HEK293 (cell line): ENCODE results near the gene MYH6.

Experiments used
- CTCF ChIA-PET: fragments of 350-600 bp; formaldehyde crosslinking; extraction: SDS; loops from one replicate; lab custom pipeline; 2021; ENCODE audit warnings: antibody characterized with exemption; lab: Yijun Ruan, JAX
- POLR2A ChIA-PET: fragments of 300-600 bp; formaldehyde crosslinking; extraction: SDS; loops from one replicate; lab custom pipeline; 2020; ENCODE audit warnings: antibody characterized with exemption, inconsistent platforms; lab: Yijun Ruan, JAX
- H3K27ac ChIP-seq: fragments of 200-500 bp; sonication (Bioruptor generic); 2 replicates; pipeline ENCODE4 v1.5.1; 2014; ENCODE audit warnings: low read depth, low read length, control low read depth, inconsistent platforms; ENCODE audit errors: extremely low read depth
- H3K36me3 ChIP-seq, 2 experiments: fragments of 200-500 bp in 1 of 2; sonication (Bioruptor generic) in 1 of 2; 1 replicate in 1 of 2; 2 replicates in 1 of 2; pipeline ENCODE4 v1.5.1; 2014 to 2017; ENCODE audit warnings: inconsistent platforms in 2 of 2, low read length in 2 of 2; ENCODE audit not compliant: control insufficient read depth in 2 of 2, insufficient read depth in 1 of 2
- H3K4me1 ChIP-seq: fragments of 200-500 bp; sonication (Bioruptor generic); 2 replicates; pipeline ENCODE4 v1.5.1; 2014; ENCODE audit warnings: mild to moderate bottlenecking, low read length, inconsistent platforms; ENCODE audit not compliant: control insufficient read depth, insufficient read depth
- H3K4me3 ChIP-seq: 2 replicates; pipeline ENCODE4 v1.5.1; 2011; ENCODE audit warnings: low read depth, mild to moderate bottlenecking, control low read depth, low read length, moderate library complexity
- H3K9me3 ChIP-seq: fragments of 200-500 bp; sonication (Bioruptor generic); 2 replicates; pipeline ENCODE4 v1.5.1; 2014; ENCODE audit warnings: low read depth, low read length, inconsistent platforms; ENCODE audit not compliant: control insufficient read depth, insufficient read depth
- BCL11A ChIP-seq: fragments of 450-650 bp; formaldehyde crosslinking; IDR thresholded peaks from 2 replicates; pipeline ENCODE4 v1.5.1; 2016; ENCODE audit warnings: low read depth, missing biosample characterization, missing genetic modification characterization
- GLIS2 ChIP-seq: fragments of 450-650 bp; formaldehyde crosslinking; IDR thresholded peaks from 2 replicates; pipeline ENCODE4 v1.5.1; 2016; ENCODE audit warnings: missing biosample characterization, missing genetic modification characterization
- OVOL3 ChIP-seq: fragments of 450-650 bp; formaldehyde crosslinking; IDR thresholded peaks from 2 replicates; pipeline ENCODE4 v1.5.1; 2016; ENCODE audit warnings: missing biosample characterization, missing genetic modification characterization
- YY2 ChIP-seq: fragments of 450-650 bp; formaldehyde crosslinking; IDR thresholded peaks from 2 replicates; pipeline ENCODE4 v1.5.1; 2016; ENCODE audit warnings: missing biosample characterization, missing genetic modification characterization
- ZBTB17 ChIP-seq: fragments of 450-650 bp; formaldehyde crosslinking; IDR thresholded peaks from 2 replicates; pipeline ENCODE4 v1.5.1; 2016; ENCODE audit warnings: missing biosample characterization, missing genetic modification characterization
- ZEB2 ChIP-seq: fragments of 450-650 bp; formaldehyde crosslinking; IDR thresholded peaks from 2 replicates; pipeline ENCODE4 v1.5.1; 2016; ENCODE audit warnings: missing biosample characterization, missing genetic modification characterization
- ZNF133 ChIP-seq: fragments of 450-650 bp; formaldehyde crosslinking; IDR thresholded peaks from 2 replicates; pipeline ENCODE4 v1.5.1; 2016; ENCODE audit warnings: missing biosample characterization, missing genetic modification characterization
- ZNF146 ChIP-seq: fragments of 450-650 bp; formaldehyde crosslinking; IDR thresholded peaks from 2 replicates; pipeline ENCODE4 v1.5.1; 2016; ENCODE audit warnings: missing biosample characterization, missing genetic modification characterization
- ZNF184 ChIP-seq: fragments of 450-650 bp; IDR thresholded peaks from 2 replicates; pipeline ENCODE4 v1.5.1; 2018; ENCODE audit warnings: missing biosample characterization, mild to moderate bottlenecking, missing genetic modification characterization
- ZNF2 ChIP-seq: fragments of 450-650 bp; formaldehyde crosslinking; IDR thresholded peaks from 2 replicates; pipeline ENCODE4 v1.5.1; 2016; ENCODE audit warnings: missing biosample characterization, missing genetic modification characterization
- ZNF26 ChIP-seq: fragments of 450-650 bp; formaldehyde crosslinking; IDR thresholded peaks from 2 replicates; pipeline ENCODE4 v1.5.1; 2016; ENCODE audit warnings: missing biosample characterization, missing genetic modification characterization
- ZNF366 ChIP-seq: fragments of 450-650 bp; formaldehyde crosslinking; conservative IDR thresholded peaks from 2 replicates; pipeline ENCODE4 v1.5.1; 2016; ENCODE audit warnings: missing biosample characterization, missing genetic modification characterization
- ZNF433 ChIP-seq: fragments of 450-650 bp; formaldehyde crosslinking; IDR thresholded peaks from 2 replicates; pipeline ENCODE4 v1.5.1; 2016; ENCODE audit warnings: missing biosample characterization, missing genetic modification characterization, low read depth
- ZNF561 ChIP-seq: fragments of 450-650 bp; IDR thresholded peaks from 2 replicates; pipeline ENCODE4 v1.5.1; 2018; ENCODE audit warnings: missing biosample characterization, missing genetic modification characterization, borderline replicate concordance
- ZNF585B ChIP-seq: fragments of 450-650 bp; formaldehyde crosslinking; IDR thresholded peaks from 2 replicates; pipeline ENCODE4 v1.5.1; 2016; ENCODE audit warnings: missing biosample characterization, missing genetic modification characterization
- ZNF664 ChIP-seq: fragments of 450-650 bp; formaldehyde crosslinking; IDR thresholded peaks from 2 replicates; pipeline ENCODE4 v1.5.1; 2016; ENCODE audit warnings: missing biosample characterization, missing genetic modification characterization
- ZNF670 ChIP-seq: fragments of 450-650 bp; formaldehyde crosslinking; IDR thresholded peaks from 2 replicates; pipeline ENCODE4 v1.5.1; 2016; ENCODE audit warnings: missing biosample characterization, missing genetic modification characterization, low read depth
- ZNF692 ChIP-seq: fragments of 450-650 bp; formaldehyde crosslinking; IDR thresholded peaks from 2 replicates; pipeline ENCODE4 v1.5.1; 2016; ENCODE audit warnings: missing biosample characterization, missing genetic modification characterization
- ZNF776 ChIP-seq: fragments of 450-650 bp; formaldehyde crosslinking; IDR thresholded peaks from 2 replicates; pipeline ENCODE4 v1.5.0; 2017; ENCODE audit warnings: missing biosample characterization, missing genetic modification characterization, borderline replicate concordance
- ZNF830 ChIP-seq: fragments of 450-650 bp; IDR thresholded peaks from 2 replicates; pipeline ENCODE4 v1.5.0; 2018; ENCODE audit warnings: missing biosample characterization, missing genetic modification characterization, low read depth, mild to moderate bottlenecking, moderate library complexity
- TF ChIP-seq, protein P1 (sequence below): fragments of 450-650 bp; formaldehyde crosslinking; IDR thresholded peaks from 2 replicates; pipeline ENCODE4 v1.5.1; 2017; ENCODE audit warnings: missing biosample characterization, missing genetic modification characterization
- TF ChIP-seq, protein P2 (sequence below): fragments of 450-650 bp; formaldehyde crosslinking; IDR thresholded peaks from 2 replicates; pipeline ENCODE4 v1.5.1; 2017; ENCODE audit warnings: missing biosample characterization, mild to moderate bottlenecking, missing genetic modification characterization, moderate library complexity
- TF ChIP-seq, protein P3 (sequence below): fragments of 450-650 bp; formaldehyde crosslinking; IDR thresholded peaks from 2 replicates; pipeline ENCODE4 v1.5.1; 2016; ENCODE audit warnings: missing biosample characterization, missing genetic modification characterization

Gene MYH6

GRCh38 chr14:23377573-23378563 lies 30.2 kb downstream of the MYH6 start:
- CTCF ChIA-PET: interaction anchor here (0.7 to 0.9 kb wide), 3 partner anchors 25 to 92 kb away, joined by 4 read pairs; partner anchors contain the start of gene HOMEZ

GRCh38 chr14:23377198-23377550 lies 30.9 kb downstream of the MYH6 start:
- CTCF ChIA-PET: interaction anchor here (0.6 to 0.7 kb wide), 3 partner anchors 24 to 49 kb away, joined by 3 to 4 read pairs (median 4); no protein-coding TSS in a partner anchor
- Histone ChIP-seq H3K4me1 (no peaks in the 10 kb centered on the region), H3K9me3 (no peaks in the 10 kb centered on the region), H3K36me3 (no peaks in the 10 kb centered on the region), H3K4me3 (no peak overlapping the region), H3K27ac (no peak overlapping the region)
- POLR2A ChIA-PET: no interaction called here
- TF ChIP-seq ZNF670 (tag by site-specific recombination): no peak
- TF ChIP-seq BCL11A: no peak
- TF ChIP-seq, protein P1, sequence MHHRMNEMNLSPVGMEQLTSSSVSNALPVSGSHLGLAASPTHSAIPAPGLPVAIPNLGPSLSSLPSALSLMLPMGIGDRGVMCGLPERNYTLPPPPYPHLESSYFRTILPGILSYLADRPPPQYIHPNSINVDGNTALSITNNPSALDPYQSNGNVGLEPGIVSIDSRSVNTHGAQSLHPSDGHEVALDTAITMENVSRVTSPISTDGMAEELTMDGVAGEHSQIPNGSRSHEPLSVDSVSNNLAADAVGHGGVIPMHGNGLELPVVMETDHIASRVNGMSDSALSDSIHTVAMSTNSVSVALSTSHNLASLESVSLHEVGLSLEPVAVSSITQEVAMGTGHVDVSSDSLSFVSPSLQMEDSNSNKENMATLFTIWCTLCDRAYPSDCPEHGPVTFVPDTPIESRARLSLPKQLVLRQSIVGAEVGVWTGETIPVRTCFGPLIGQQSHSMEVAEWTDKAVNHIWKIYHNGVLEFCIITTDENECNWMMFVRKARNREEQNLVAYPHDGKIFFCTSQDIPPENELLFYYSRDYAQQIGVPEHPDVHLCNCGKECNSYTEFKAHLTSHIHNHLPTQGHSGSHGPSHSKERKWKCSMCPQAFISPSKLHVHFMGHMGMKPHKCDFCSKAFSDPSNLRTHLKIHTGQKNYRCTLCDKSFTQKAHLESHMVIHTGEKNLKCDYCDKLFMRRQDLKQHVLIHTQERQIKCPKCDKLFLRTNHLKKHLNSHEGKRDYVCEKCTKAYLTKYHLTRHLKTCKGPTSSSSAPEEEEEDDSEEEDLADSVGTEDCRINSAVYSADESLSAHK (tag by site-specific recombination): no peak
- TF ChIP-seq ZNF664 (tag by site-specific recombination): no peak
- no peak for TF ChIP-seq ZNF776 (tag by site-specific recombination)
- TF ChIP-seq, protein P2, sequence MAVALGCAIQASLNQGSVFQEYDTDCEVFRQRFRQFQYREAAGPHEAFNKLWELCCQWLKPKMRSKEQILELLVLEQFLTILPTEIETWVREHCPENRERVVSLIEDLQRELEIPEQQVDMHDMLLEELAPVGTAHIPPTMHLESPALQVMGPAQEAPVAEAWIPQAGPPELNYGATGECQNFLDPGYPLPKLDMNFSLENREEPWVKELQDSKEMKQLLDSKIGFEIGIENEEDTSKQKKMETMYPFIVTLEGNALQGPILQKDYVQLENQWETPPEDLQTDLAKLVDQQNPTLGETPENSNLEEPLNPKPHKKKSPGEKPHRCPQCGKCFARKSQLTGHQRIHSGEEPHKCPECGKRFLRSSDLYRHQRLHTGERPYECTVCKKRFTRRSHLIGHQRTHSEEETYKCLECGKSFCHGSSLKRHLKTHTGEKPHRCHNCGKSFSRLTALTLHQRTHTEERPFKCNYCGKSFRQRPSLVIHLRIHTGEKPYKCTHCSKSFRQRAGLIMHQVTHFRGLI: no peak
- TF ChIP-seq ZEB2 (tag by site-specific recombination): no peak
- TF ChIP-seq, protein P3, sequence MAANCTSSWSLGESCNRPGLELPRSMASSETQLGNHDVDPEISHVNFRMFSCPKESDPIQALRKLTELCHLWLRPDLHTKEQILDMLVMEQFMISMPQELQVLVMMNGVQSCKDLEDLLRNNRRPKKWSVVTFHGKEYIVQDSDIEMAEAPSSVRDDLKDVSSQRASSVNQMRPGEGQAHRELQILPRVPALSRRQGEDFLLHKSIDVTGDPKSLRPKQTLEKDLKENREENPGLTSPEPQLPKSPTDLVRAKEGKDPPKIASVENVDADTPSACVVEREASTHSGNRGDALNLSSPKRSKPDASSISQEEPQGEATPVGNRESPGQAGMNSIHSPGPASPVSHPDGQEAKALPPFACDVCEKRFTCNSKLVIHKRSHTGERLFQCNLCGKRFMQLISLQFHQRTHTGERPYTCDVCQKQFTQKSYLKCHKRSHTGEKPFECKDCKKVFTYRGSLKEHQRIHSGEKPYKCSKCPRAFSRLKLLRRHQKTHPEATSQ (tag by site-specific recombination): no peak
- no peak for TF ChIP-seq ZNF830 (tag by site-specific recombination)
- TF ChIP-seq ZNF146 (tag by site-specific recombination): no peak
- no peak for TF ChIP-seq ZBTB17 (tag by site-specific recombination)
- TF ChIP-seq ZNF26 (tag by site-specific recombination): no peak
- no peak for TF ChIP-seq ZNF2 (tag by site-specific recombination)

More at GRCh38 chr14:23377573-23378563, 30.2 kb downstream of the MYH6 start:
- POLR2A ChIA-PET: no interaction called here
- TF ChIP-seq ZNF184 (tag by site-specific recombination) (no peak), ZNF133 (no peak), ZNF366 (tag by site-specific recombination) (no peak), ZNF585B (tag by site-specific recombination) (no peak), OVOL3 (tag by site-specific recombination) (no peak), ZNF561 (tag by site-specific recombination) (no peak), ZNF433 (no peak), GLIS2 (tag by site-specific recombination) (no peak), ZNF692 (no peak), ZNF776 (tag by site-specific recombination) (no peak), YY2 (no peak)
- TF ChIP-seq, protein P1 (tag by site-specific recombination): no peak
- Histone ChIP-seq H3K4me1 (no peaks in the 10 kb centered on the region), H3K36me3 (no peaks in the 10 kb centered on the region), H3K4me3 (no peak overlapping the region), H3K27ac (no peak overlapping the region), H3K9me3 (no peaks in the 10 kb centered on the region)
